Tibial nerve (tissue), 4 donors: ENCODE data around the gene RENBP. TPM values are rescaled to one million over a fixed set of nuclear protein-coding genes. Genes with fewer than 3 reads are reported as not detected.

ENCODE experiments used
- DNase-seq, 2 donors: peaks; one replicate each; pipeline ENCODE4 v3.0.0-alpha.2; 2019; ENCODE audit warnings: low spot score in 2 of 2
- H3K27ac ChIP-seq, 4 donors: fragments of 200-600 bp; sonication (generic) in 3 of 4; one replicate each; pipeline ENCODE4 v1.5.1; 2017 to 2019; ENCODE audit warnings: mild to moderate bottlenecking in 1 of 4
- H3K27me3 ChIP-seq, 2 donors: fragments of 200-600 bp; sonication (generic) in 1 of 2; one replicate each; pipeline versions ENCODE4 v1.5.1 to v1.6.0; 2017 to 2019
- H3K36me3 ChIP-seq, 3 donors: fragments of 200-600 bp; sonication (generic); one replicate each; pipeline ENCODE4 v1.5.1; 2018 to 2019
- H3K4me1 ChIP-seq, 4 donors: fragments of 200-600 bp; sonication (generic) in 3 of 4; one replicate each; pipeline ENCODE4 v1.5.1; 2017 to 2019
- H3K4me3 ChIP-seq, 4 donors: fragments of 200-600 bp; sonication (generic) in 3 of 4; one replicate each; pipeline ENCODE4 v1.5.1; 2017 to 2019; ENCODE audit warnings: mild to moderate bottlenecking in 1 of 4, moderate library complexity in 1 of 4
- H3K9me3 ChIP-seq, 4 donors: fragments of 200-600 bp; sonication (generic) in 3 of 4; one replicate each; pipeline ENCODE4 v1.5.1; 2017 to 2019
- CTCF ChIP-seq, 5 experiments: fragments of 200-600 bp in 3 of 5; fragments of 450-650 bp in 2 of 5; sonication (generic) in 3 of 5; IDR thresholded peaks; one replicate each; pipeline ENCODE4 v1.5.1; 2016 to 2019; ENCODE audit warnings: antibody characterized with exemption in 5 of 5, mild to moderate bottlenecking in 3 of 5, moderate library complexity in 2 of 5
- EP300 ChIP-seq, 2 donors: sonication (generic); formaldehyde crosslinking; IDR thresholded peaks; one replicate each; pipeline ENCODE4 v1.6.1; 2017; ENCODE audit warnings: antibody characterized with exemption in 2 of 2, mild to moderate bottlenecking in 1 of 2
- POLR2A ChIP-seq, 2 donors: fragments of 450-650 bp; IDR thresholded peaks; one replicate each; pipeline ENCODE4 v1.6.1; 2017; ENCODE audit warnings: antibody characterized with exemption in 2 of 2, mild to moderate bottlenecking in 2 of 2, moderate library complexity in 2 of 2
- WGBS, 2 donors: methylation state at CpG; one replicate each; pipeline ENCODE4 v1.1.5; 2018; 5-methylcytosine and 5-hydroxymethylcytosine counted together
- total RNA-seq, 4 donors: library from RNA; depleted of rRNA; stranded (reverse); fragments of >200 nt; gene quantifications; one replicate each; pipeline ENCODE4 v1.1.0, GENCODE V29; 2016

RENBP gene
- total RNA-seq, 4 donors from 2014 or later = 12.1 to 28.8 (median 17.8) TPM

GRCh38 chrX:153921070-153921469 is 23.4 kb downstream of the RENBP start:
- DNase-seq = no peak
- H3K9me3 ChIP-seq = no peaks in the 10 kb centered on the region
- H3K4me3 ChIP-seq = no peak overlapping the region
- WGBS, 2 donors = 73 to 100% methylated on average over 3 to 16 of the region's 16 CpGs
- TF ChIP-seq EP300 (IDR thresholded peaks at IDR 0.05) = no peak
- no peak for TF ChIP-seq POLR2A (IDR thresholded peaks at IDR 0.05)
- no peak for TF ChIP-seq CTCF (IDR thresholded peaks at IDR 0.05)
- H3K27ac ChIP-seq = no peak overlapping the region
- peaks cover 0 to 48% (median 8%) of the 10 kb centered on the region in 4 donors for H3K4me1 ChIP-seq
- peaks cover 0 to 15% of the 10 kb centered on the region in 2 donors for H3K27me3 ChIP-seq
- no peaks in the 10 kb centered on the region for H3K36me3 ChIP-seq

GRCh38 chrX:153920546-153920945 is 23.9 kb downstream of the RENBP start:
- Histone ChIP-seq H3K9me3 (no peaks in the 10 kb centered on the region), H3K36me3 (no peaks in the 10 kb centered on the region), H3K4me3 (no peak overlapping the region), H3K27ac (no peak overlapping the region), H3K4me1 (peaks cover 0 to 44% (median 8%) of the 10 kb centered on the region in 4 donors), H3K27me3 (peaks cover 0 to 15% of the 10 kb centered on the region in 2 donors)
- DNase-seq = no peak
- no peak for TF ChIP-seq CTCF (IDR thresholded peaks at IDR 0.05)
- TF ChIP-seq EP300 (IDR thresholded peaks at IDR 0.05) = no peak
- no peak for TF ChIP-seq POLR2A (IDR thresholded peaks at IDR 0.05)
- 94 to 100% methylated on average over 1 to 13 of the region's 14 CpGs for WGBS, 2 donors

- TF ChIP-seq CTCF (IDR thresholded peaks at IDR 0.05) (no peak), POLR2A (IDR thresholded peaks at IDR 0.05) (no peak)
- Histone ChIP-seq H3K27ac (no peak overlapping the region), H3K4me1 (peaks cover 0 to 35% (median 7%) of the 10 kb centered on the region in 4 donors), H3K36me3 (no peaks in the 10 kb centered on the region), H3K9me3 (no peaks in the 10 kb centered on the region), H3K27me3 (peaks cover 0 to 13% of the 10 kb centered on the region in 2 donors), H3K4me3 (no peak overlapping the region)
- 91 to 99% methylated on average over 12 to 13 of the region's 13 CpGs for WGBS, 2 donors
- DNase-seq = no peak
Measured at GRCh38 chrX:153919281-153919680, 25.2 kb downstream of the RENBP start.

- H3K27ac ChIP-seq = no peak overlapping the region
- no peak overlapping the region for H3K4me3 ChIP-seq
- TF ChIP-seq EP300 (IDR thresholded peaks at IDR 0.05) (no peak), CTCF (IDR thresholded peaks at IDR 0.05) (no peak), POLR2A (IDR thresholded peaks at IDR 0.05) (no peak)
- 81 to 85% methylated on average over 6 of the region's 6 CpGs for whole genome bisulfite sequencing, 2 donors
- no peaks in the 10 kb centered on the region for H3K36me3 ChIP-seq
- no peaks in the 10 kb centered on the region for H3K9me3 ChIP-seq
- no peak for DNase-seq
- H3K4me1 ChIP-seq = peaks cover 0 to 21% (median 5%) of the 10 kb centered on the region in 4 donors
- no peaks in the 10 kb centered on the region for H3K27me3 ChIP-seq
Measured at GRCh38 chrX:153917869-153918268, 26.6 kb downstream of the RENBP start.

- Histone ChIP-seq H3K9me3 (no peaks in the 10 kb centered on the region), H3K27me3 (no peaks in the 10 kb centered on the region), H3K4me3 (no peak overlapping the region), H3K36me3 (no peaks in the 10 kb centered on the region), H3K27ac (no peak overlapping the region), H3K4me1 (no peaks in the 10 kb centered on the region)
- WGBS, 2 donors = 86 to 91% methylated on average over 9 to 17 of the region's 17 CpGs
- TF ChIP-seq CTCF (IDR thresholded peaks at IDR 0.05) (no peak), POLR2A (IDR thresholded peaks at IDR 0.05) (no peak), EP300 (IDR thresholded peaks at IDR 0.05) (no peak)
- no peak for DNase-seq
Measured at GRCh38 chrX:153913701-153914100, 30.7 kb downstream of the RENBP start.
